ENCODE data around the gene RRAS2.

- TF ChIP-seq, protein P1, sequence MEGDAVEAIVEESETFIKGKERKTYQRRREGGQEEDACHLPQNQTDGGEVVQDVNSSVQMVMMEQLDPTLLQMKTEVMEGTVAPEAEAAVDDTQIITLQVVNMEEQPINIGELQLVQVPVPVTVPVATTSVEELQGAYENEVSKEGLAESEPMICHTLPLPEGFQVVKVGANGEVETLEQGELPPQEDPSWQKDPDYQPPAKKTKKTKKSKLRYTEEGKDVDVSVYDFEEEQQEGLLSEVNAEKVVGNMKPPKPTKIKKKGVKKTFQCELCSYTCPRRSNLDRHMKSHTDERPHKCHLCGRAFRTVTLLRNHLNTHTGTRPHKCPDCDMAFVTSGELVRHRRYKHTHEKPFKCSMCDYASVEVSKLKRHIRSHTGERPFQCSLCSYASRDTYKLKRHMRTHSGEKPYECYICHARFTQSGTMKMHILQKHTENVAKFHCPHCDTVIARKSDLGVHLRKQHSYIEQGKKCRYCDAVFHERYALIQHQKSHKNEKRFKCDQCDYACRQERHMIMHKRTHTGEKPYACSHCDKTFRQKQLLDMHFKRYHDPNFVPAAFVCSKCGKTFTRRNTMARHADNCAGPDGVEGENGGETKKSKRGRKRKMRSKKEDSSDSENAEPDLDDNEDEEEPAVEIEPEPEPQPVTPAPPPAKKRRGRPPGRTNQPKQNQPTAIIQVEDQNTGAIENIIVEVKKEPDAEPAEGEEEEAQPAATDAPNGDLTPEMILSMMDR (IDR thresholded peaks at IDR 0.05), result no peak
- no peak for TF ChIP-seq POLR2A (IDR thresholded peaks at IDR 0.05)
- no peak for TF ChIP-seq POLR2AphosphoS5 (IDR thresholded peaks at IDR 0.05)
Measured at GRCh38 chr11:14341968-14342367, 17.0 kb downstream of the RRAS2 start.
